T-helper 2 cell treated with Interferon-gamma antibody and Interleukin-4, amounts not matched to agents 100 ng/mL and 5 ng/mL, for 36 hours (primary cell): ENCODE data around the gene BCL2L14. TPM values are rescaled to one million over a fixed set of nuclear protein-coding genes. Genes with fewer than 3 reads are reported as not detected.

Experiments used
- intact Hi-C: fragments of 100-400 bp; cut with micrococcal nuclease; formaldehyde crosslinking; loops from one replicate; pipeline ENCODE4 v1.15.1; 2023
- total RNA-seq: library from RNA; stranded (reverse); gene quantifications from 2 replicates; pipeline ENCODE4 v1.2.3, GENCODE V29; 2022

The BCL2L14 gene
- 2.1 and 2.2 TPM in 2 replicates for total RNA-seq

GRCh38 chr12:12070674-12071656 lies at the start of gene BCL2L14:
BCL2L14 (plus strand) TSS chr12:12070939; CDS start chr12:12079306, 8,367 bp downstream.
- intact Hi-C loops, result no loop called here

GRCh38 chr12:12022306-12022936 lies 48.3 kb upstream of the BCL2L14 start:
- intact Hi-C loops, result no loop called here

GRCh38 chr12:12023456-12023855 lies 47.3 kb upstream of the BCL2L14 start:
- intact Hi-C loops, result no loop called here

GRCh38 chr12:12024911-12025682 lies 45.6 kb upstream of the BCL2L14 start:
- intact Hi-C loops, result loop anchor here (2.0 kb wide), 1 partner anchor 14 kb away; no protein-coding TSS in a partner anchor

- intact Hi-C loops, result loop anchor here (2.0 kb wide), 1 partner anchor 15 kb away; no protein-coding TSS in a partner anchor
These were observed 44.8 kb upstream of the BCL2L14 start for GRCh38 chr12:12025799-12026386.

- intact Hi-C loops, result no loop called here
These were observed 41.9 kb upstream of the BCL2L14 start for GRCh38 chr12:12028668-12029402.

- intact Hi-C loops, result loop anchor here (5.0 to 10.0 kb wide), 2 partner anchors 207 to 295 kb away; no protein-coding TSS in a partner anchor
These were observed 41.1 kb upstream of the BCL2L14 start for GRCh38 chr12:12029653-12030052.

- intact Hi-C loops, result loop anchor here (5.0 to 10.0 kb wide), 2 partner anchors 210 to 298 kb away; no protein-coding TSS in a partner anchor
These were observed 38.4 kb upstream of the BCL2L14 start for GRCh38 chr12:12032260-12032791.

- intact Hi-C loops, result loop anchor here (1.0 to 10.0 kb wide), 5 partner anchors 23 to 452 kb away; no protein-coding TSS in a partner anchor
These were observed 37.6 kb upstream of the BCL2L14 start for GRCh38 chr12:12032851-12033797.

GRCh38 chr12:12033824-12034223 lies 36.9 kb upstream of the BCL2L14 start:
- intact Hi-C loops, result loop anchor here (1.0 to 10.0 kb wide), 5 partner anchors 24 to 453 kb away; no protein-coding TSS in a partner anchor

GRCh38 chr12:12034344-12034743 lies 36.4 kb upstream of the BCL2L14 start:
- intact Hi-C loops, result loop anchor here (5.0 to 10.0 kb wide), 2 partner anchors 212 to 300 kb away; no protein-coding TSS in a partner anchor

GRCh38 chr12:12035229-12035628 lies 35.5 kb upstream of the BCL2L14 start:
- intact Hi-C loops, result loop anchor here (10.0 kb wide), 1 partner anchor 300 kb away; no protein-coding TSS in a partner anchor

GRCh38 chr12:12036901-12037300 lies 33.8 kb upstream of the BCL2L14 start:
- intact Hi-C loops, result loop anchor here (10.0 kb wide), 1 partner anchor 302 kb away; no protein-coding TSS in a partner anchor

GRCh38 chr12:12039897-12040296 lies 30.8 kb upstream of the BCL2L14 start:
- intact Hi-C loops, result loop anchor here (10.0 kb wide), 1 partner anchor 305 kb away; no protein-coding TSS in a partner anchor

- intact Hi-C loops, result no loop called here
These were observed 24.3 kb upstream of the BCL2L14 start for GRCh38 chr12:12046401-12046800.

GRCh38 chr12:12047682-12048081 lies 23.1 kb upstream of the BCL2L14 start:
- intact Hi-C loops, result no loop called here

- intact Hi-C loops, result no loop called here
These were observed 22.5 kb upstream of the BCL2L14 start for GRCh38 chr12:12048266-12048665.

GRCh38 chr12:12048714-12049113 lies 22.0 kb upstream of the BCL2L14 start:
- intact Hi-C loops, result no loop called here
